CD4-positive, alpha-beta T cell treated with Interleukin-17A for 1 hour (primary cell): Measurements from ENCODE around the gene TTPAL.
A peak's percentile ranks its signal among the peaks of the same experiment; 100 is the strongest.

Source experiments
- DNase-seq: peaks from one replicate; pipeline ENCODE4 v3.0.0-alpha.2; 2020

The TTPAL gene

GRCh38 chr20:44502968-44503367 is 27.3 kb downstream of the TTPAL start:
- DNase-seq: no peak

DNA sequence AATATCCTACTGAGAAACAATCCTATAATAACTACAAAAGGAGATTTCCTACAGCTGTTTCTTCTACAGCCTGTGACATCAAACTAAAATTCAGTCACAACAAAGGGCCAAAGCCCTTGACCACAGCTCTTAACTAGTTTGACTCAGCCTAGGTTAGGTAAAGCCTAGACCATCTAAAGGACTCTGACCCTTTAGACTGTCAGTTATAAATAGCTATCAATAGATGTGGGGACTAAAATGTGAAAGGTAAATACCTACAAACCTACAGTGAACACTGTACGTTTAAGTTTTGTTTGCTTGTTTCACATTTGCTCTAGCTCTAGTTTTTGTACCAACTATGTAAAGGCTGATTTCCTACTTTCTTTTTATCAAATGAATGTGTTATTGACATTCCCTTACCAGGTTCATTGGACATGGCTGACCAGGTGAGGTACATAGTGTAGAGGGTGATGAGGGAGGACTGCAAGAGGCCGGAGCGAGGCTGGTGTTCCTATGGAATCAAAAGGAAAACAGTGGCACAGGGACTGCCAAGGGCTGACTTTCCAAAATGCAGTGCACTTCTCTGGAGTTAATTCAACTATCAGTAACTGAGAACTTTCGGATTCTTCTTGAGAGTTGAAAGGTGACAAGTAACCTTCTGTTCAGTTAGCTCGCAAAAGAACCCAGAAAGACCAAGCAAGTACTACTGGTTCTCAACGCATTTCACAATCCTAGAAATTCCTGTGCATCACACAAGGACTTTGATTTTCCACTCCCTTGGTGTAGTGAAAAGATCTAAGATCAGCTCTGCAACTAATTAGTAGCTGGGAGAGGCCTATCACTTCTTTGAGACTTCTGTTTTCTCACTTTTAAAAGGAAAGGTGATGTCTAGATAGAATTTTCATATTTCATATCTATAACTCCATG is 29.0 kb downstream of the TTPAL start:
- DNase-seq: no peak

- DNase-seq: no peak
These were observed 34.1 kb downstream of the TTPAL start for GRCh38 chr20:44509762-44510161.

- DNase-seq: no peak
These were observed 38.2 kb downstream of the TTPAL start for GRCh38 chr20:44513871-44514270.

GRCh38 chr20:44516491-44516890 is 40.8 kb downstream of the TTPAL start:
- no peak for DNase-seq

GRCh38 chr20:44517454-44517853 is 41.8 kb downstream of the TTPAL start:
- DNase-seq: no peak

DNA sequence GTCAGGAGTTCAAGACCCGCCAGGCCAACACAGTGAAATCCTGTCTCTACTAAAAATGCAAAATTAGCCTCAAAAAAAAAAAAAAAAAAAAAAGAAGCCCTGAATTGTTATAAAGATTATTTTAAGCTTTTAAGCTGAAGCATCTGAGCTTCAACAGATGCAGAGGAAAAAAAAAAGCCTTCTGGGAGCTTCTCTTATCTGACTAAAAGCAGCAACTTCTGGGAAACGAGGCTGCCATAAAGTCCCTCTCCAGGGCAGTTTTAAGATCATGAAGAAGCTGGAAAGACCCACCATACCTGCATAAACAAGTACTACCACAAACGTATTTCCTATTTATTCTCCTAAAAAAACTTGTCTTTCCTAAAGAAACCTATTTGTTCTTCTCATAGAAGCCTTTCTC is 42.6 kb downstream of the TTPAL start:
- DNase-seq: no peak

DNA sequence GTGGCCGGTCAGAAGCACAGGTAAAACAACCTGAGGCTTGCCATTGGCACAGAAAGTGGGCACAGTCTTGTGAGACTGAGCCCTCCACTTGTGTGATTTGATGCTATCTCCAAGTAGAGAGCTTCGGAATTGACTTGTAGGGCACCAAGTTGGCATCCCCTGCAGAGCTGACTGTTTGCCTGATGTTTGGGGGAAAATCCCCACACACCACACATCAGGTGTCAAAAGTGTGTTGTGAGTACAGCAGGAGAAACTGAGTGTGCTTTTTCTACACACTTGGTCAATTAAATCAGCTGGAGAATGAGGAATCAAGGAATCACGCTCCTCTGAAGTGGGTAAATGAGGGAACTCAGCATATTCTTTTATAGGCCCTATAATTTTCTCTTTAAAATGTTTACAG is 45.2 kb downstream of the TTPAL start:
- peak; percentile 42 for DNase-seq

DNA sequence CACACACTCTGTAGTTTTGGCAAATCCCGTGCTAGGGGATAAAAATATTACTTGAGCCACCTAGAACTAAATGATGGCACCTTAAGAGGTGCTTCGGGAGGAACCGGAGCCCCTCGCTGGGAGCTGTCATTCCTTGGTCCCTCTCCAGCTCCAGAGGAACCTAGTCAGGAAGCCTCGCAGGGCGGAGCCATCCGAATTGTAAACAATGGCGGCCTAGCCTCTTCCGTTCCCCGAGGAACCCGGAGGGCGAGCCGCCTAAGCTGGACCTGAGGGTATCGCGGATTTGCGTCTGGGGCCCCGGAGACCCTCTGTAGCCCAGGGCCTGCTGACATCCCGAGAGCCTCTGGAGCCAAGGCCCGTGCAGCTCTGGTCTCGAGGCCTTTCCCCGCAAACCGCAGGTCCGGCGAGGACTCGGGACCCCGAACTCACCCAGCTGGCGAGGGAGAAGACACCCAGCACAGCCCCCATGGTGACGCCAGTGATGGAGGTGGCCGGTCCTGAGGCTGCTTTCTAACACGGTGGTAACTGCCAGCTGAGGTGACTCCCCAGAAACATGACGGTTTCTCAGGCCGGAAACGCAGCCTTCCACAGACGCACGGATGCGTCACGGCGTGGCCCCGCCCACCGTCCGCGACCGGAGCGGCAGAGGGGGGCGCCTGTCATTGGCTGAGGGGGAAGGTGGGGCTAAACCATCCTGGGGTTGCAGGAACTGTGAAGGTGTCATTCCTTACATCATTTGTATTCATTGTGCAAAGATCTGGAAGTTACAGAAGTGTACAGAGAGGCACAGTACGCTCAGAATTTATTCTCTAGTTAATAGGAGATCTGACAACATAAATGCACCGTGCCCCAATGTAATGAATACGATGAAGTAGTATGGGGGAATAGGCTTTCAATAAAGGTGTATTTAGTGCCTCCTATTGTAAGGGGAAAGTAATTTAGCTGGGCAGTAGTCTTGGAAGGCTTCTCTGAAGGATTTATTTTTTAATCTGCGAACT is 46.1 kb downstream of the TTPAL start, which contains the start of gene SERINC3:
Gene SERINC3 (minus strand): TSS at position 587 of the 998 bp plus-strand sequence. CDS start 119 bp downstream, at position 468.
- peak; percentile 96 for DNase-seq

DNA sequence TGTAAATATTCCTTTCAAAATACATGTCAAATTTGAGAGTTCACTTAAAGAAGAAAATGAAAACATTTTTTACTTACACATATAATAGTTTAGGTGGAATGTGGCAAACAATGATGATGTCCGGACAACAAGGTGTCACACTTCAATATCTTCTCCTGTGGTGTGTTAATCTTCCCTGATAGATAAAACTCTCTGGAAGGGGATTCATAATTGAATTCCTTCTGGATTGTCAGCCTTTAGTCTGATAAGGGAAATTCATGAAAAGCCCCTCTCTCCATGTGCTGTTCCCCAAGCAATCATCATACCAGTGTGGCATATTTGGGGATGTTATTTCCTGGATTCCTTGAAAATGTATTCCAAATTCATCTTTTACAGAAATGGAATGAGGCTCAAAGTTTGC is 47.2 kb downstream of the TTPAL start:
- no peak for DNase-seq

GRCh38 chr20:44523746-44524145 is 48.1 kb downstream of the TTPAL start:
- DNase-seq: no peak

DNA sequence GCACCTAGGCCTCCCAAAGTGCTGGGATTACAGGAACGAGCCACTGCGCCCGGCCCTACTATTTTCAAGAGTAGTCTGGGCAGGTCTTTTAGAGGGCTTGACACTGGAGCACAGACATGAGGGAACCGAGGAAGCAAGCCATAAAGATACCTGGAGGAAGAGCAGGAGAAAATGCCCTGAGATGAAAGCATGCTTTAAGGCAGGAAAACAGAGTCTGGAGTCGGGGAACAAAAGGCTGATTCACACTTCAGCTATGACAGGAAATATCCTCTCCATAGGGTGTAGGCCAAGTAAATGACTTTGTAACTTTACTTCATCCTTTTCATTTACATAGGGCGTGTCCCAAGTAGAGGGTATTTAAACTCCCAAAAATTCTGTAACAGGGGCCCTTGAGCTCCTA is 50.5 kb downstream of the TTPAL start:
- DNase-seq: no peak

- no peak for DNase-seq
These were observed 52.1 kb downstream of the TTPAL start for GRCh38 chr20:44527716-44528199.

DNA sequence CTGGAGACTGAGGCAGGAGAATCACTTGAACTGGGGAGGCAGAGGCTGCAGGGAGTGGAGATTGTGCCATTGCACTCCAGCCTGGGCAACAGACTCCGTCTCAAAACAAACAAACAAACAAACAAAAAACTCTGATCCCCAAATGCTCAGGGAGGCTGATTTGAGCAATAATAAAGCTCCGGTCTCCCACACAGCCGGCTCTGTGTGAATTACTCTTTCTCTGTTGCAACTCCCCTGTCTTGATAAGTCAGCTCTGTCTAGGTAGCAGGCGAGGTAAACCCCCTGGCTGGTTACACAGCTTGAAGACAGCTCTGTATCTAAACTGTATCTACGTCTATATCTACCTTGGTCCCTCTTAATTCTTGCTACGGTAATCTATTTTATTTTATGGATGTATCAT is 52.6 kb downstream of the TTPAL start:
- DNase-seq: no peak

- DNase-seq: no peak
These were observed 56.7 kb downstream of the TTPAL start for GRCh38 chr20:44532259-44532980.

DNA sequence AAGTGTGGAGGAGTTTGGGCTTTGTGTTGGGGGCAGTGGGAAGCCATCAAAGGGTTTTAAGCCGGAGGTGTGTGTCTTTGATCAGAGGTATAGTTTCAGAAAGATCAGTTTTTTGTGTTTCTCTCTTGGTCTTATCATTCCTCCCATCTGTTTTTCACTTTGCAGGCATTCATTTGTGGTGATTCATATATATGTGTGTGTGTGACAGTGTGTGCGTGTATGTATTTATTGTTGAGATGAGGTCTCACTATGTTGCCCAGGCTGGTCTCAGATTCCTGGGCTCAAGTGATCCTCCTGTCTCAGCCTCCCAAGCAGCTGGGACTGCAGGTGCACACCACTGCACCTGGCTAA is 57.3 kb downstream of the TTPAL start:
- no peak for DNase-seq

DNA sequence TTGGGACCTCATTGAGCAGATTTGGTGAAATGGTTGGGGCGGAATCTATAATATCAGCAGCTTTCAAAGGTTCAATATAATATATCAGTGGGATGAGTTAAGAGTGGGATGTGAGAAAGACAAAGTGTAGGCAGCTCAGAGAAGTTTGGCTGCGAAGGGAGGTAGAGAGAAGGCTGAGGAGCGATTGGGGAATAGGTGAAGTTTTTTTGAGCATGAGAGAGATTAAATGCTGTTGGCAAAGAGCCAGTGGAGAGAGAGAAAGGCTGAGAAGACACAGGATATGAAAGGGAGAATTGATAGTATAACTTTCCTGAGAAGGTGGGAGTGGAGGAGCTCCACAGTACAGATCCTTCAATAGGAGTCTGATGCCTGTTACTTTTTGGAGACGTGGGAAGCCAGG is 58.3 kb downstream of the TTPAL start:
- no peak for DNase-seq

GRCh38 chr20:44536175-44536574 is 60.5 kb downstream of the TTPAL start:
- DNase-seq: no peak

GRCh38 chr20:44537993-44538392 is 62.3 kb downstream of the TTPAL start:
- DNase-seq: no peak

- no peak for DNase-seq
These were observed 65.2 kb downstream of the TTPAL start for GRCh38 chr20:44540834-44541233.

GRCh38 chr20:44541992-44542391 is 66.3 kb downstream of the TTPAL start:
- no peak for DNase-seq

DNA sequence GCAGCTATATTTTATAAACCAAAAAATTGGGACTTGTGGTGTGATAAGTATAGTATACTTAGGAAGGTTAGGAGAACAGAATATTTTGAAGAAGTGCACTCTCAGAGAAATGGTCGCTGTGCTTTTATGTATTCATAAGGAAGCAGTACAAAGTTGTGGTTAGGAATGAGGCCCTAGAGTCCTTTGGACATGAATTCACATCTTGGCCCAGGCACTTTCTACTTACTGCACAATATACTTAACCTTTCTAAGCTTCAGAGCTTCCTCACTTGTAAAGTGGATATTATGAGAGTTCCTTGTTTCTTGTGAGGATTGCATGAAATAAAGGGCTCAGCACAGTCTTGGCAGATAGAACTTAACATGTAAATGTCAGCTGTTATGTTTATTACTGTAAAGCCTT is 67.2 kb downstream of the TTPAL start:
- DNase-seq: no peak

- DNase-seq: no peak
These were observed 67.7 kb downstream of the TTPAL start for GRCh38 chr20:44543358-44543757.
